ENCODE results near the gene PIK3C3.
A peak's percentile ranks its signal among the peaks of the same experiment; 100 is the strongest.

PIK3C3 gene

DNA sequence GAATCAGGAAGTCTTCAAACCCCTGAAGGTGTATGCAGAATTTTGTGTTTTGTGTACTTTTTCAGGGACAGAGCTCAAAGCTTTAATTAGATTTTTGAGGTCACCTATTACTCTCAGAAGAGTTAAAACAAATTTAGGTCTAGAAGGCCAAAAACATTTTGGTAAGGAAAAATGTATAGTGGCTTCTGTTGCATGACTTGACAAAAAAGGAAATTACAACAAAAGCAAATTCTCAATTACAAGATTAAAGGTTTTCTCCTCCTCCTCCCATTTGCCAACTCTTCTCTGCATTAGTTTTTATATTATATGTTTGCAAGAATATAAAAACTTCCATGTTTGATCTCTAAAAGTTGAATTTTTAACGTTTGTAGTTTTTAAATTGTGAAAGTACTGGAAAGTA, 4.0 kb downstream of the PIK3C3 start:
- no peak overlapping the region for H3K27ac ChIP-seq
- no peak for DNase-seq (ENCODE audit: low read depth, low spot score)

DNA sequence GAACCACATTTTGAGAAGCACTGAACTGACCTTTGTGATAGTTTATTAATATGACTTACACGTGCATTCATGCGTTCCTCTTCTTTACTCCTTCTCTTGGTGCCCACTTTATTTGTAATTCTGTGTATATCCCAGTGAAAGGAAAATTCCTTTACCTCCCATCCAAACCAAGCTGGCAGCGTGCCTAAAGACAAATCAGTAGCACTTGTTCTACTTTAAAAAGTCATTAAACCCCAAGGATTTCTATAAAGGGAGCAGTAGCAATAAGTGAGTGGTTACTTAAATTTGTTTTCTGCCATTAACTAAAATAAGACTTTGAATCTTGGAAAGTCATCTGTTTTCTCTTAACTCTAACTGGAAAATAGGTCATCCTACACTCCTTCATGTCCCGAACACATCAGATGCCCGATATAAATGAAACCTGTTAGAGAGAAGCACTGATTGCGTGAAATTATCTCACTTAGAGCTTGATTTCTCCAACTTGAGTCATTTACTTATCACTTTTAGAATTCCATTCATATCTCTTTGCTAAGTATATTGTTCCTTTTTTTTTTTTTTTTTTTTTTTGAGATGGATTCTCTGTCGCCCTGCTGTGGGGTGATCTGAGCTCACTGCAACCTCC, 10.7 kb downstream of the PIK3C3 start:
- no peak for DNase-seq (ENCODE audit: low read depth, low spot score)
- H3K27ac ChIP-seq, result no peak overlapping the region

DNA sequence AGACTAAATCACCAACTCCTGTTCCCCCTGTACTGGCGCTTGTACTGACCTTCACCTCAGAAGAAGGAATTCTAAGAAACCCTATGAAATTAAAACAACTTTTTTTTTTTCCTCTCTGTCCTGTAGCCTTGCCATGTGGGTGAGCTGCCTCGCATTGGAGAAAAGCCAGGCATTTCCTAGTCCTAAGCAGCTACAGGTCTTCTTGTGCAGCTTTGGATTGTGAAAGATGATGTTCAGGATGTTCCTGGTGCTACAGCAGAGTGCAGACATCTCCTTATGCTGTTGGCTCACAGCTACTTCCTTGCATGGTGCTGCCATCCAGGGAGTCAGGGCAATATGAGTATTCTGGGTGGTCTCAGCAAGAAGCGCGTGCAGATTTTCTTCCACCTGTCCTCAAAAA, 11.9 kb downstream of the PIK3C3 start:
- no peak for DNase-seq (ENCODE audit: low read depth, low spot score)
- no peak overlapping the region for H3K27ac ChIP-seq

DNA sequence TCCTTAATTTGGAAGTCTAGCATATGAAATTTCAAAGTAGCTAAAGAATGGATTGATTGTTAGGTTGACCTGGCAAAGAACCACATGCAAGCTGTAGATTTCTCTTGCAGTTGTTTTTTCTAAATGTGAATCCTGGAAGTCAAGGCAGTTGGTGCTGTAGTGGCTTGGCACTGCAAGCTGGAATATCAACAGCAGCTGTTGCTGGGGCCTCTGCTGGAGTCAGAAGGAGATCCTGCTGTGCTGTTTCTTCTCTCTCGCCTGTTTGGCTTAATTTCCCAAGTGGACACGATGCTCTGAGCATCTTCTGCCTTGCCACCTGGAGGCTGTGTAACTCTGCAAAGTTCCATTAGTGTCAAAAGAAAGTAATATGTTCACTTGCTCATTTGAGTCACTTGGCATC, 12.6 kb downstream of the PIK3C3 start:
- DNase-seq (ENCODE audit: low read depth, low spot score), result no peak
- no peak overlapping the region for H3K27ac ChIP-seq

DNA sequence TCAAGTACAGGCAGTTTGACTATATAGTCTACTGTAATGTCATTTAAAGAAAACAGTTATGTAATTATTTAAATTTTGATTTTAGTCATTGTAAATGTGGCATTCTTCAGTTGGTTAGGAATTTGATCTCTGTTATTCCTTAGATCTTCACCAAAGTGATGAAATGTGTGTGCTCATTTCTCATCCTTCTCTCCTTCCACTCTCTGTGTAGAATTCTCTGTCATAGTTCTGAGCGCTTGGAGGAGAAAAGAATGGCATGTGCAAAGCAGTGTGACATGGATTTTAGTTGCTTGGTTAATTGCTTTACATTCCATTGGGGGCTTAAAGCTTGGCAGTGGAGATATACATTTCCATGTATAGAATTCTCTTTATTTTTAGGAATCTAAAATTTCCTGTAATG, 14.8 kb downstream of the PIK3C3 start:
- H3K27ac ChIP-seq, result no peak overlapping the region
- no peak for DNase-seq (ENCODE audit: low read depth, low spot score)

DNA sequence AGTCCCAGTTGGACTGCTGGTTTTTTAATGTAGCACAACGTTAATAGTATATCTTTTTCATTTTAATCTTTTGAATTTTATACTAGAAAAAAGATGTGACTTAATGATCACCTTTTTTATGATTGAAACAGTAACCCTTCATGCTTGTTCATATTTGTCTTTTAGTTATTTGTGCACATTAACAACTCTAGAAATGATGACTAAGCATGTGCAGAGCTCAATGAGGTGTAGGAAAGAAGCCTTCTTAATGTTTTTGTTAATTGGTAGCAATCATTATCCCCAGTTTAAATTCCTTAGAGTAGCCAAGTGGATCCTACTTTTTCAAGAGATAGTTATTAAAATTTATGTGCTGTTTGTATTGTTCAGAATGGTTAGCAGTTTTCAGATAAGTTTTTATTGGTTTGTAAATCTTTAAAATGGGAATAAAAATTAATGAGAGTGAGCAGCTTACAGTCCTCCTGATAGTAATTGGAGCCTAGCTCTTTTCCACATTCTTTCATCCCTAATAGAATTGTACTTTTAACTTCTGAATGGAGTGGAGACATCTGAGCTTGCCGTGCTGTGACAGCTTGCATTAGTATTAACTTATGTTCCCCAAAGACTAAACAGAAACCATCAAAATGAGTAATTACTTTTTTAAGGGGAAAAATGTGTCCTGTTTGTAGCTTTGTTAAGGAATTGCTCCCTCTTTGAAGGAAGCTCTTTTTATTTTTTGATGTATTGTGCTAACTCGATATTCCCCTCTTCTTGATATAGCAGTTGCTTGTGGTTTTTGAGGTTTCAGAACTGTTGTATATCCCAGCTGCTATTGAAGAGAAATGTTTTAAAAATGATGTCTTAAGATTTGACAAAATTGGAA, 17.3 kb downstream of the PIK3C3 start:
- DNase-seq (ENCODE audit: low read depth, low spot score), result no peak
- no peak overlapping the region for H3K27ac ChIP-seq

DNA sequence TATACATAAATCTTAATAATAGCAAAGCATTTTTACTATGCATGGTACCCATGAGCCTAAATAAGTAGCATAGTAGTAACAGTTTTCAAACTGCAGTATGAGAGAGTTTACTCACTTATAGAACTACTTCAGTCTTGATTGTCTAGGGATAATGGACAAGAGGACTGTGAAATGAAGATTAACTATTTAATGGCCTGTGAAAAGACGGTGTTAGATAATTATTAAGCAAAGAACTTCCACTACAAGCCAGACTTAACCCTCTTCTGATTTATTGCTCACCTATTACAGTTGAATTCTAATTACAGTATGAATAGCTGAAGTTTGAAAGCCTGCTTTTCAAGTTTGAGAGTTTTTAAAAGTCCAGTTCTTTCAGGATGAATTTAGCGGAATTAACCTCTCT, 18.9 kb downstream of the PIK3C3 start:
- DNase-seq (ENCODE audit: low read depth, low spot score), result no peak
- no peak overlapping the region for H3K27ac ChIP-seq

DNA sequence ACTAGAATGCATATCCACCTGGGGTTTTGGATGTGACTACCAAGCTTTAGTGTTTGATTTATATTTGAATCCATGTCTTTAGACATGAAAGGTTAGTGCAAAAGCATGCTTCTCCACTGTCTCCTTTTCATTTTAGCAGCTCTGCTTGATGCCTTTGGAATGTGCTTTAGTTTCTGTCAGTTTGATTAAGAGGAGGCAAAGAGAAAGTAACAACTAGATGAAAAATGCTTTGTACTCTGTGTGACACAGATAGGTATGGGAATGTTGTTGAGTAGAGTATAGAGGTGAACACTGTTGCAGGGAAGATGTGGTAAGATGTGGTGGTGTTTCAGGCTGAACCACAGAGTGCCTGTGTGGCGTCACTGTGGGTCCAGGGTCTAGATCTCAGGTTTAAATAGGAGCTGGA, 19.8 kb downstream of the PIK3C3 start:
- no peak overlapping the region for H3K27ac ChIP-seq
- no peak for DNase-seq (ENCODE audit: low read depth, low spot score)

DNA sequence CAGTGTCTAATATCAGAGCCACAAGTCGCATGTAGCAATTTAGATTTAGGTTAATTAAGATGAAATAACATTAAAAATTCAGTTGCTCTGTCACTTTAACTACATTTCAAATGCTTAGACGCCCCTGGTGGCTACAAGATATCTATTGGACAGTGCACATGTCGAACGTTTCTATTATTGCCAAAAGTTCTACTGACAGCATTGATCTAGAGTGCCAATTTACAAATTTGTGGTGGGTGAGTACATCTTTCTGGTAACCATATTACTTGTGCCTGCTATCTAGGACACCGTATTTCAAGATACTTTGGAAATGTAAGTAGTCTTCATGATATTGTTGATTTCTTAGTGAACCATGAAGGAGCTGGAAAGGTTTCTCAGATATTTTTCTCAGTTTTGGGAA, 20.2 kb downstream of the PIK3C3 start:
- no peak for DNase-seq (ENCODE audit: low read depth, low spot score)
- no peak overlapping the region for H3K27ac ChIP-seq

DNA sequence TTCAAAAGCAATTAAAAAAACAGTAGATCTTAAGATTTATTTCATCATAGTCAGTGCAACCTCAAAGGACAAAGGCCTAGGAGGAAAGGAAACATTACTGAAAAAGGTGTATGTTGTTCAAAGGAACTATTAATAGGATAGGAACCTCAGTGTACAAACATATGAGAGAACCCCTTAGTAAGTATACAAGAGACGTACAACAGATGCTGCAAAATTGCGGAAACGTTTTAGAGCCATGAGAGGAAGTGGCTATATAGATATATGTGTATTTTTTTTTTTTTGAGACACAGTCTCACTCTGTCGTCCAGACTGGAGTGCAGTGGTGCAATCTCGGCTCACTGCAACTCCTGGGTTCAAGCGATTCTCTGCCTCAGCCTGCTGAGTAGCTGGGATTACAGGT, 22.2 kb downstream of the PIK3C3 start:
- no peak for DNase-seq (ENCODE audit: low read depth, low spot score)
- H3K27ac ChIP-seq, result no peak overlapping the region

DNA sequence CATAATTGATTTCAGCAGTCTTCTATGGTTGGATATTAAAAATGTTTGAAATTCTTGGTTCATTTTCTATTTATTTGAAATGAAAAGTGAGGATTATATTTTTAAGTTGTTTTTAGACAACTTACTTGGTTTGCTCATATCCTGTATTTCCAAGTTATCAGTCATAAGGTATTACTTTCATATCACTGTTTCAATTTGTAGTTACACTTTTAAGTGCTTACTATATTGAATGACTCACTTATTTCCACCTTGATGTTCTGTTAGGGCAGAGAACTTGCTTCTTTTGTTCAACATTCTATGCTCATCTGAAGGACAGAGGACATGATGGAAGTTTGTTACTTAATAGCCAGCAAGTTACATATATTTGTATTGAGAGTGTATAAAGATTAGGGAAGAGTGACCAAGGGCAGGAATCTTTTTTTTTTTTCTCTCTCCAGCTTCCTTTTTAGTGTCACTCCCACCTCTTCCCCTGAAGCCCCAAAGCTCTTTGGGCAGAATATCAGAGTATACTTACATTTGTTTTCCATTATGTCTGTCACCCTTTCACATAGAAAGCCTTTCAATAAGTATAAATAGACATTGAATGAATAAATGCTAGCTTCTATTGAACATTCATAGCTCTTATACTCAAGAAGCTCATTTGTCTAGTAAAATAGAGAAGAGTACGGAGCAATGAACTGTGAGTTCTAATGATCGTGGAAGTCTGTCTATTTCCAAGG, 28.1 kb downstream of the PIK3C3 start:
- peak overlapping the region; percentile 55 for H3K27ac ChIP-seq

DNA sequence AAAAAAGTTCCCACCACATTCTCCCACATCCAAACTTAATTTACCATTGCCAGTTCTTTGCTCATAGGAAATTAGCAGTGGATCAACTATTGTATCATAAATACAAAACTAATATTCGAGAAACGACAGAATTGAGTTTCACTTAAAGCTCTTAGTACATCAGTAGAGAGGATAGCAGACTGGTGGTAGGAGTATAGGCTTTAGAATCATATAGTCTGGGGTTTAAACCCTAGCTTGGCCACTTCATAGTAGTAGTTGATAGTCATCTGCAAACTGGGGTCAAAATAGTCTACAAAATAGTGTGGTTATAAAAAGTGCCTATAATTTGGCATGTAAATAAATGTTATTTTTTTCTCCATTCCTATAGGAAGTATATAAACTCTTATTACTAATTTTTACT, 30.9 kb downstream of the PIK3C3 start:
- no peak overlapping the region for H3K27ac ChIP-seq
- DNase-seq (ENCODE audit: low read depth, low spot score), result no peak

More for the DNA sequence above, 28.1 kb downstream of the PIK3C3 start:
- no peak for DNase-seq (ENCODE audit: low read depth, low spot score)

DNA sequence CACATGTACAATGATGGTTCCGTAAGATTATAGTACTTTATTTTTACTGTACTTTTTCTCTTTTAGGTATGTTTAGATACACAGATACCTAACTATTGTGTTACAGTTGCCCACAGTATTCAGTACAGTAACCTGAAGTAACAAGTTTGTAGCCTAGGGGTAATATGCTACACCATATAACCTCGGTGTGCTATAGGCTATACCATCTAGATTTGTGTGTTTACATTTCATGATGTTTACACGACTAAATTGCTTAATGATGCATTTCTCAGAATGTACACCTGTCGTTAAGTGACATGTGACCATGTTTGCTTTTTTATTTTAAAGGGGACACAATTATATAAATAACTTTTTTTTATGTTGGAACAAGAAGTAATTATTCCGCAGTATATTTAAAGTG, 34.5 kb downstream of the PIK3C3 start:
- H3K27ac ChIP-seq, result no peak overlapping the region
- DNase-seq (ENCODE audit: low read depth, low spot score), result no peak

DNA sequence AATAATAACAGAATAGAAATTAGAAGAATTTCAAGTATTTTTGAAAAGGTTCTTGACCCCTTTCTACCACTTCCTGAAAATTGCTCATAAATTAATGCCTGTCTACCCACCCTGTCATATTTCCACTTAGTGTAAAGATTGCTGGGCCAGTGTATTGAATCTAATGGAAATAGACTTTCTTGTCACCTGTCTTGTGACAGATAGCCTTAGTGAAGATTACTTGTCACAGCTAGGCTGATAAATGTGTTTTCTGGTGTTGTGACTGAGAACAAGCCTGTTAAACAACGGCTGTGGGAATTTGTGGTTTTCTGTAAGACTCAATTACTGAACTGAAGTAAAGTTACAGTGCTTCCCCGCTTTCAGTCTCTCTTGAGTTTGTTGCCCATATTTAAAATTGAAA, 37.0 kb downstream of the PIK3C3 start:
- DNase-seq (ENCODE audit: low read depth, low spot score), result no peak
- H3K27ac ChIP-seq, result no peak overlapping the region

DNA sequence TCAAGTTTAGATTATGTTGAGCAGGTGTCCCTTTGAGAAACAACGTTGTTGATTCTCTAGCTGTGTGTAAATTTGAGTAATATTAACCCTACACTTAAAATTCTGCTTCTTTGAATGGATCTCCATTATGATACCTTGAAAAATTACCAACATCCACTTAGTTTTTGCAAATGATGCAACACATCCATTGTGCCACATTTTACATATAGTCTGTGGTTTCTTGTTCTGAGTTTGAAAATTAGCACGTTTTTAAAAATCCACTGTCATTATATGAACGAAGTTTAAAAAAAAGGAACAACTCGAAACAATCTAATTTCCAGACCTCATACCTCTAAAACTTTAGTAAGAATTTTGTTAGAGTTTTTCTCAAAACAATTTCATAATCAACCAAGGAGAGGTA, 37.7 kb downstream of the PIK3C3 start:
- no peak overlapping the region for H3K27ac ChIP-seq
- no peak for DNase-seq (ENCODE audit: low read depth, low spot score)

DNA sequence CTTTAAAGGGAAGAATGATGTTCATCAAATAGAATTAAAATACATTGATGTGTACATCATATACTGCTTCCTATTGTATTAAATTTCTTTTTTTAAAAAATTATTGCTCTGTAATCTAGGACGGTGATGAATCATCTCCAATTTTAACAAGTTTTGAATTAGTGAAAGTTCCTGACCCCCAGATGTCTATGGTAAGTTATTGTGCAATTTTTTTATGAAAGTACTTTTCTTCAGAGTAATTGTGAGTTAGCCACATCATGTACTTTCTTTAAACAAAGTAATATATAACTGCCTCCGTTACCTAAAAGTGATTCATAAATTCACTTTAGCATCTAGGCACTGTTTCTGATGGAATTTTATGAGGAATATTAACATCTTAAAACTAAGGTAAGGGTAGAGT, 38.1 kb downstream of the PIK3C3 start:
- H3K27ac ChIP-seq, result no peak overlapping the region

DNA sequence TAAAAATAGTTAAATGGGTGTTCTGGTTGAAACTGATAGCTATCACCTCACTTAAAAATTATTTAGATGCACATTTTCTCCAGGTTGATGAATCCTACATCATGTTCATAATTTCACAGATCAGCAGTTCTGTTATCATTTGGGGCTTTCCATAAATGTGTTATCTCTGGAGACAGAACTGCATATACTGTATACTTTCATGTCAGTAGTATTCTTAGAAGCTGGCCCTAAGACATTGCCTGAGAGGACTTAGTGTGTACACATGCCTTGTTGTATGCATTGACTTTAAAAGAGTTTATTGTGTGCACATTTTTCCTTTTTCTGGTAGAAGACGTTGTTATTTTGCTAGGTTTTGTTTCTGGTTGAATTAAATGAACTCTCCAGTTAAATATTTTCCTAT, 41.0 kb downstream of the PIK3C3 start:
- DNase-seq (ENCODE audit: low read depth, low spot score), result no peak

More for the DNA sequence above, 38.1 kb downstream of the PIK3C3 start:
- DNase-seq (ENCODE audit: low read depth, low spot score), result no peak

DNA sequence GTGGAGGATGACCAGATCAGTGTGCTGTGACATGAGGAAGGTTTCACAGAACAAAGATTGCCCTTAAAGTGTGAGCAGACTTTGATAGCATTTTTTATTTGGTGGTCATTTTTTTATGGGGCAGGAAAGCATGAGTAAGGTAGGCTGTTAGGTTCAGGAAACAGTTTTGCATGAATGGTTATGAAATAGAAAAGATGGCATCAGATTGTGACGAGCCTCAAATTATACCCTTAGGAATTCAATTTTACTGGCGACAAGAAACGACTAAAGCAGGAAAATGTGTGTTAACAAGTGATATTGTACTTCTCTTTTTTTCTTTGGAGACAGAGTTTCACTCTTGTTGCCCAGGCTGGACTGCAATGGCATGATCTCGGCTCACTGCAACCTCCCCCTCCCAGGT, 44.7 kb downstream of the PIK3C3 start:
- no peak for DNase-seq (ENCODE audit: low read depth, low spot score)
- H3K27ac ChIP-seq, result no peak overlapping the region

More for the DNA sequence above, 41.0 kb downstream of the PIK3C3 start:
- no peak overlapping the region for H3K27ac ChIP-seq

DNA sequence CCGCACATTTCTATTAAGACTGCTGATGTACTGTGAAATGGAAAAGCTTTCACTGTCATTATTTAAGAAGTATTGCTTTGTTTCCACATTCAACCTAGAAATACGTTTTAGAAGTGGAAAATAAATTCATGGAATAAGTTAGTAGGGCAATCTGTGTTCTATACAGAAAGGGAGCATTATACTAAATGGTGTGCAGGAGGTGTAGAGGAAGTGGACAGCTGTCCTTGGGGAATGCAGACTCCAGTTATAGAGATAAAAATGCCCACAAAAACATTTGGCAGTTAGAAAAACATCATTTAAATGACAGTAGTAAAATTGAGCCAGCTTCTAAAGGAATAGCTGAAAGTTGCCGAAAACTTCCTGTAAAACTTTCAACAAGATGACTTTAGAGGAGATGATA, 46.8 kb downstream of the PIK3C3 start:
- no peak overlapping the region for H3K27ac ChIP-seq
- DNase-seq (ENCODE audit: low read depth, low spot score), result no peak

DNA sequence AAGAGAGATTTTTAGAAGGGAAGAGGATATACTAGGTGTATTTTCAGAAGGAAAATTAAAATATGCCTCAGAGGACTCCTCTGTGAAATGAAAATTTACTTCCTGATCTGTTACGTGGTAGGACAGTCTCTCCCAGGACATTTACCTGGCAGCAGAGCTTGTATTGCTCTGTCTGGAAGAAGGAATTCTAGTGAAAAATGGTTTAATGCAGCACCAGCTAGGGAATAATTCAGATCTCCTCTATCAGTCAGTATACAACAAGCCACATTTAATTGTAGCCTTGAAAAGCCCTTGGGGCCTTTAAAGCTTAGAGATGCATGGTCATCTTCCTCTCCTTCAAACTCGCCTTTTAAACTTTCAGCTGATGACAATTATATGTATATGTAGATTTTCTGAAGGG, 49.6 kb downstream of the PIK3C3 start:
- no peak for DNase-seq (ENCODE audit: low read depth, low spot score)
- no peak overlapping the region for H3K27ac ChIP-seq

DNA sequence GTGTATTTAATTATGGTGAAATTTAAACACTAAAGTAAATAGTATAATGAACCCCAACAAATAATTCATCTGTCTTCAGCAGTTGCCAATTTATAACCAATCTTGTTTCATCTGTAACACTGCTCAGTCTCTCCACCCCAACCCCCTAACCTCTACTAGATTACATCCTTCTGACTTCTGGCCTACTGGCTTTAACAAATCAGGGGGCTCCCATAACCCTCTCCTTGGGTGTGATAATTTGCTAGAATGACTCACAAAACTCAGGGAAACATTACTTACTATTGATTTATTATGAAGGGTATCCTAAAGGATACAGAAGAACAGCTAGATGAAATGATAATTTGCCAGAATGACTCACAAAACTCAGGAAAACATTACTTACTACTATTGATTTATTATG, 50.7 kb downstream of the PIK3C3 start:
- DNase-seq (ENCODE audit: low read depth, low spot score), result no peak
- no peak overlapping the region for H3K27ac ChIP-seq

Data from epithelial cell of prostate (primary cell).